ENCODE data around the gene FBXL16.

The FBXL16 gene

DNA sequence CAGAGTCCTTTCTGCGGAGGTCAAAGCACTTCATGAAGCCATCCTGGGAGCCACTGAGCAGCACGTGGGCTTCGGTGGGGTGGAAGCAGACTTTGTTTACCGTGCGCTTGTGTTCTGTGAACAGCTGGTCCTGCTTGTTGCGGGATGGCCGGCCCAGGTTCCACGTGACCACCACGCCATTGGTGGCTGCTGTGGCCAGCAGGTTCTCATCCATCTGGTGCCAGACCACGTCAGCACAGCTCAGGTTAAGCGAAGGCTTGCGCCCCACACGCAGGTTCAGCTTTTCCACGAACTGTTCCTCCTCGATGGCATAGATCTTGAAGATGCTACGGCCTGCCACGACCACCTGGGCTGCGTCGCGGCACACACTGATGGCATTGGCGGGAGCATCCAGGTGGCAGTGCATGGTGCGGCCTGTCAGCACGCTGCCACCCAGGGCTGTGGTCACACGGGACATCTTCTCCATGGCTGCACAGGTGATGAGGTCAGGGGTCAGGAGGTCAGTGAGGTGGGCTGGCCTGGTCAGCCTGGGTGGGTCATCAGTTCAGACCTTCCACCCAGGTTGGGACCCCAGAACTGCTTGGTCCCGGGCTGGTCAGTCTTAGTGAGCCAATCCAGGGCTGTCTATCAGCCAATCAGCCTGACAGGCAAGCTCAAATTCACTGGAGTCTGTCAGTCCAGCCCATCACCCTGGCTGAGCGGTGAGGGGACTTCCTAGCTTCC lies 16.3 kb downstream of the FBXL16 start:
- DNase-seq = no peak

DNA sequence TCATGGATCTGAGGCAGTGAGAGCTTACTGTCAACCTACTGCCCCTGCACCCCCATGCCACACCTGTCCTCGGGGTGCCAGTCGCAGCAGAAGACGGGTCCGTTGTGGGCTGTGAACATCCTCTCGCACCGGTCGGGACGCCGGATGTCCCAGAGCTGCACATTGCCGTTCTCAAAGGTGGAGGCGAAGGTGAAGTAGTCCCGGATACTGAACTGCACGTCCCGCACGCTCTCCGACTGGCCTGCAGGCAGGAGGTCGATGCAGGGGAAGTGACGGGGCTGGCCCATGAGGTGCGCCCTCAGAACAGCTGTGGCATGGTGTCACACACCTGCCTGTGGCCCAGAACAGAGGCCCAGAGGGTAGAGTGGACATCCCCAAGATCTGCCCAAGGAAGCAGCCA lies 18.1 kb downstream of the FBXL16 start:
- no peak for DNase-seq

DNA sequence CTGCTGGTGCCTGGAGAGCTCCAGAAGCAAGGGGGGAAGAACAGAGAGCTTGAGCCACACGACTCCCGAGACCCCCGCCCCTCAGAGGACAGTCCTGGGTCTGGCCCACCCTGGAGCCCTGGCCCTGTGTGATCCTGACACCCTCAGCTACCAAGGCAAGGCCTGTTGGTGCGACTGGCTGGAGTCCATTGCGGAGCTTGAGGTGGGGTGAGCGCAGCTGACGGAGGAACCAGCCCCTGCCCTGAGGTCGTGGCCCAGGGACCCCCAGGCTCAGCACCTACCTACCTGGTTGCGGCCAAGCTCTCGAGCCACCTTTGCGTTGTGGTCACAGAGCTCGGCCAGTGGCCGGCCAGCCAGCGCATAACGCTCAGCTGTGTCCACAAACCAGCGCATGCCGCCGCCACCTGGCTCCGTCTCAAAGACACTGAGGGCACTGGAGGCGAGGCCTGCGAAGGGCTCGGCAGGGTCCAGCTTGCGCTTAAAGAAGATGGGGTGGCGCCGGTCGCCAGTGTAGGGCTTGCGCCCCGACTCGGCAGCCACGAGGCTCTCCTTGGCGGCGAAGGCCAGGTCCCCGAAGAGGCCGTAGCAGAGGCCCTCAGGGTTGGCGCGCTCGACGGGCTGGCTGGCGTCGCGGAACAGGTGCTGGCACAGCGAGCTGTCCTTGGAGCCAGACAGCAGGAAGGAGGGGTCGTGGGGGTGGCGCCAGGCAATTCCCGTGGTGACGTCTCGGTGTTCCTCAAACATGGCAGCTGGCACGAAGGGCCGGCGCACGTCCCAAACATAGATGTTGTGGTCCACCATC lies 18.9 kb downstream of the FBXL16 start:
- no peak for DNase-seq

DNA sequence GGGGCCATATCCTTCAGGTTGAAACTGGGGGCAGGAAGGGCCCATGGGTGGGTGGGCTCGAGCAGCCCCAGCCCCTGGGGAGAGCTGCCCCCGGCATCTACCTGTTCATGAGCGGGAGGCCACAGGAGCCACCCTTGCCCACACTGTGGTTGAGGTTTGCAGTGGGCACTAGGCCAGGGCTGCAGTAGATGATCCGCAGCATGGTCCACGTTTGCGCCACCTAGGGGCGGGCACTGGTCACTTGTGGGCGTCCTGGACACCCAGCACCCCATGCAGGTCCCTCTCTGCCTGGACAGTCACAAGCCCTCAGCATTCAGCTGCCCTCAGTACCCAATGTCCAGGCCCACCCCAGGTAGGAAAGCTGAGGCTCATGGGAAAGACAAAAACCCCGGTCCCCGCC lies 19.6 kb downstream of the FBXL16 start:
- no peak for DNase-seq

DNA sequence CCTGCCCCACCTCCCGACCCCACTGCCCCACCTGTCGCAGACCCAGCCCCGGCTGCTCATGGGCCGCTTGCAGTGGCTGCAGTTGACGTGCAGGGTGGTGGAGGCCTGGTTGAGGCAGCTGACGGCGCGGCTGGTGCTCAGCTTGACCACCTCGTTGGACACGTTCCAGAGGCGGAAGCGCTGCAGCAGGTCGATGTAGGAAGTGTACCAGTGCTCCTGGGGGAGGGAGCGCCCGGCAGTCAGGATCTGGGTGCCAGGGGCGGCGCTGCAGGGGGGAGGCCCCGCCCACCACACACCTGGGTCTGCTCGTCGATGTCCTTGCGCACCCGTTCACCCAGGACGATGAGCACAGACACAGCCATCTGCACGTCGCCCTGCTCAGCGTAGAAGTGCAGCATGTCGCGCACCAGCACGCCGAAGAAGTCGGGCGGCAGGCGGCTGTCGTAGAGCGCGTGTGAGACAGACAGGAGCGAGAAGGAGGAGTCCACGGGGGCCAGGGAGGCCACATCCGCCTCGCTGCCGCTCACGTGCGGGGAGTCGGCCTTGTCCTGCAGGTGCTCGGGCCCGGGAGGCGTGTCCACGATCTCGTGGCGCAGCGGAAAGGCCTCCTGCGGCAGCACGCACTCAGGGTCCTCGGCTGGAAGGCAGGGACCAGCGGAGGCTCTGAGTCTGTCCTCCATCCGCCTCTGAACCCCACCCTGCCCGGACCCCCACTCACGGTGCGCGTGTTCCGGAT lies 20.5 kb downstream of the FBXL16 start:
- no peak for DNase-seq

DNA sequence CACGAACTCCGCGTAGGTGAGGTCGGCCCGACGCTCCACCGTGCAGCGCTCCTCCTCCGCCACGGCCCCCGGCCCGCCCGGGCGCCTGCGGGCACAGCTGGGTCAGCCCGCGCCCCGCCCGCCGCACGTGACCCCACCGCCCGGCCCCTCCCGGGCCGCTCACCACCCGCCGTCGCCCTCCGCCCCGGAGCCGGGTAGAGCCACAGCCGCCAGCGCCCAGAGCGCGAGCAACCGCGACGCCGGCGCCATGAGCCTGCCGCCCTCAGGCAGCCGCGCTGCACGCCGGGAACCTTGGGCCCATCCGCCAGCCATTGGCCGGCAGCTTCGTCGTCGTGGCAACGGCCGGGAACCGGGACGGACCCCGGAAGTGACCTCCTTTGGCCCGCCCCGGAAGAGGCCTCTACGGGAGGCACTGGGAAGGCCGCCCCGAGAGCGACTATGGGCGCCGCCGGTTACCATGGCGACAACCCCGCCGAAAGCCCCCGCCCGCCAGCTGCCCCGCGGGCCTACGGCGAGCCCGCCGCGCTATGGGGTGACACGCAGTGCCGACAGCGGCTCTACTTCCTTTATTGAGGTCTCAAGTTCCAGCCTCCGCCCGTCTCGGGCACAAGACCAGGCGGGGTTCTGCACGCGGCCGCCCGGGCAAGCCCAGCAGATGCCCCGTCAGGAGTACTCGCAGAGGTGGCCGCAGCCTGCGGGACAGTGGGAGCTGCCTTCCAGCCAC lies 21.4 kb downstream of the FBXL16 start, which contains the start of gene JMJD8:
Gene JMJD8, minus strand, starts transcription at position 264 of the 724 bp plus-strand sequence. Its CDS starts 15 bp downstream, at position 249.
- peak; percentile 89 for DNase-seq

DNA sequence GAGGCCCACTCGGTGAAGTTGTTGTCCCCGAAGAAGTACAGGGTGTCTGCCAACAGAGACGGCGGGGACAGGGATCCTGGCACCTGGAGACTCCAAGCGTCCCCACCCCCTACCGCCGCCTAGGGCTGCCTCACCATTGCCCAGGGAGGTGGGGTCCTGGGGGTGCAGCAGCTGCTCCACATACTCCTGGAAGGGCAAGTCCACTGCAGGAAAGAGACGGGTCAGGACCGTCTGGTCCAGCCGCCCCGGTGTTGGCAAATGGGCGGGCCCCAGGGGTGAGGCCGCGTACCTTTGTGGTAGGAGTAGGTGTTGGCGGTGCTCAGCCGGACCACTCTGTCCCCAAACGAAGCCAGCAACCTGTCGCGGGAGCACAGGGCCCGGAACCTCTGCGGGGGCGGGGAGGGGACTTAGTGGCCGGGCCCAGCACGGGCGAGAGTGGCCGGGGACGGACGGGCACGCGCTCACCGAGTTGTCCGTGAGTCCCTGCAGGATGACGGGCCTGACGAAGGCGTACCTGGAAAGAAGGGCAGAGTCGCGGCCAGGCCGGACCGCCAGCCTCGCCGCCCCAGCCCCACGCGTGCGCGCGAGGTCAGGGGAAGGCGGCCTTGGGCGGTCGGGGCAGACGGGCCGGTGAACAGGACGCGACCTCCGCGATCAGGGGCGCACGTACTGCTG lies 22.1 kb downstream of the FBXL16 start:
- no peak for DNase-seq

DNA sequence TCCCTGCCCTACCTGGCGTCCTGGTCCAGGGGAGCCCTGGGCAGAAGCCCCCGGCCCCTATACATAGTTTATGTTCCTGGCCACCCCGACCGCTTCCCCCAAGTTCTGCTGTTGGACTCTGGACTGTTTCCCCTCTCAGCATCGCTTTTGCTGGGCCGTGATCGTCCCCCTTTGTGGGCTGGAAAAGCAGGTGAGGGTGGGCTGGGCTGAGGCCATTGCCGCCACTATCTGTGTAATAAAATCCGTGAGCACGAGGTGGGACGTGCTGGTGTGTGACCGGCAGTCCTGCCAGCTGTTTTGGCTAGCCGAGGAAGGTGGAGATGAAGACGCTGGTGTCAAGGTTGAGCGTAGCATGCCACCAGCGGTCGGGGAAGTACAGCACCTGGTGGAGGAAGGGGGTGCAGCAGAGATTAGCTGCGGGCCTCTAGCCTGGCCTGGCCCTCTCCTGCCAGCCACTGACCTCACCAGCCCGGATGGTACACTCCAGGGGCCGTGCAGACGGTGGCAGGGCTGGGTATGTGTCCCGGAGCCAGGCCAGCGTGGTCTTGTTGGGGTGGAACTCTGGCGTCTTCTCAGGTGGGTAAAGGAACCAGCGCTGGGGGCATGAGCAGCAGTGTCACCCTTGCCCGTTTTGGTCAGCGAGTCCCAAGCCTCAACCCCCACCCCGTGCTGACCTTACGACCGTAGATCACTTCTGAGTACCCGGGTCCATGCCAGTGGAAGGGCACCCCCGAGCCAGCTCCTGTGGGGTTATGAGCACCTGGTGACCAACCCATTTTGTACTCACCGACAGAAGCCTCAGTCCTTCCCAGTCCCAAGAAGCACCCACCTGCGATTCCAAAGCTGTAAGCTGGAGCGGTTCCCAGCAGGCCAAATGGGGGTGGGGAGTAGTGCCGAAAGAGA lies 22.9 kb downstream of the FBXL16 start:
- DNase-seq = no peak

DNA sequence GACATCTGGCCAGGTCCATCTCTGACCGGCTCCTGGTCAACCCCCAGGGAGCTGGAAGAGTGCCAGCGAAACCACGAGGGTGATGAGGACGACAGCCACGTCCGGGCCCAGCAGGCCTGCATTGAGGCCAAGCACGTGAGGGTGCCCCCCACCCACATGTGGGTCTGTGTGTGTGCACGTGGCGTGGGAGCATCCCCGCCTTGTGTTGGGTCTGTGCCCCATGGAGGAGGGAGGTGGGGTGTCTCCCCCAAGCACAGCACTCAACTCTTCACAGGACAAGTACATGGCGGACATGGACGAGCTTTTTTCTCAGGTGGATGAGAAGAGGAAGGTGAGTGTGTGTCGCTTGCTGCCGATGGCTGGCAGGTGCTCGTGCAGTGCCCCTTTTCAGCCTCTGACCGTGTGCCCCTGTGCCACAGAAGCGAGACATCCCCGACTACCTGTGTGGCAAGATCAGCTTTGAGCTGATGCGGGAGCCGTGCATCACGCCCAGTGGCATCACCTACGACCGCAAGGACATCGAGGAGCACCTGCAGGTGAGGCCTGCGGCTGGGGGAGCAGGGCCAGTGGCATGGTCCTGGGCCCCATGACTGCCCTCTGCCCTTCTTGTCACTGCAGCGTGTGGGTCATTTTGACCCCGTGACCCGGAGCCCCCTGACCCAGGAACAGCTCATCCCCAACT lies 23.7 kb downstream of the FBXL16 start:
- DNase-seq = no peak

DNA sequence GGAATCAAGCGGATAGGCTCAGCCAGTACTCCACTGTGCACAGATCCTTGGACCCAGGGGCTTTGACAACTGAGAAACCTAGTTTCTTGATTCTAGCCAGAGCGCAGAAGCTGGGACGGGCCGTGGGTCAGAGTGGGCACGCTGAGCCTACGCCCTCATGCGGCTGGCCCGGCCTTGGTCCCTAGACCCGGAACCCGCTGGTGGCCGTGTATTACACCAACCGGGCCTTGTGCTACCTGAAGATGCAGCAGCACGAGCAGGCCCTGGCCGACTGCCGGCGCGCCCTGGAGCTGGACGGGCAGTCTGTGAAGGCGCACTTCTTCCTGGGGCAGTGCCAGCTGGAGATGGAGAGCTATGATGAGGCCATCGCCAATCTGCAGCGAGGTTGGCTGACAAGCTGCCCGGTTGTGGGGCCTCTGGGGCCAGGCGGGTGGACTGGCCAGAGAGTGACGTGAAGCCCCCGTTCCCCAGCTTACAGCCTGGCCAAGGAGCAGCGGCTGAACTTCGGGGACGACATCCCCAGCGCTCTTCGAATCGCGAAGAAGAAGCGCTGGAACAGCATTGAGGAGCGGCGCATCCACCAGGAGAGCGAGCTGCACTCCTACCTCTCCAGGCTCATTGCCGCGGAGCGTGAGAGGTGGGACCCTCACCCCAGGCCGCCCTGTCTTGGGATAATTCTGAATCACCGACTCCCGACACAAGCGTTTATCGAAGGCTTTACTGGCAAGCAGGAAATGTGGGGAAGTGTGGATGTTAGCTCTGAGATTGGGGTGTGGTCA lies 24.4 kb downstream of the FBXL16 start:
- peak; percentile 10 for DNase-seq

DNA sequence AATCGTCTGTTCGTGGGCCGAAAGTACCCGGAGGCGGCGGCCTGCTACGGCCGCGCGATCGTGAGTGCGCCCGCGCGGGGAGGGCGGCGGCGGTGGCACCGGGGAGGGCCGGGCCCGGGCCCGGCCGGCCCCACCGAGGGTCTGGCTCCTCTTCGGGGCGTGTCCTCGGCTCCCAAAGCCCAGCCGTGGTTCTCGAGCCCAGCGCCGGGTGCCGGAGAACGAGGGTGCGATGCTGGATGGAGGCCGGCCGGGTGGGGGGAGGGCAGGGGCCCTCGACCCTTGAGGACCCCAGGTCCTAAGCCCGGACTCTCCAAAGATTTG lies 25.0 kb downstream of the FBXL16 start:
- DNase-seq = no peak

DNA sequence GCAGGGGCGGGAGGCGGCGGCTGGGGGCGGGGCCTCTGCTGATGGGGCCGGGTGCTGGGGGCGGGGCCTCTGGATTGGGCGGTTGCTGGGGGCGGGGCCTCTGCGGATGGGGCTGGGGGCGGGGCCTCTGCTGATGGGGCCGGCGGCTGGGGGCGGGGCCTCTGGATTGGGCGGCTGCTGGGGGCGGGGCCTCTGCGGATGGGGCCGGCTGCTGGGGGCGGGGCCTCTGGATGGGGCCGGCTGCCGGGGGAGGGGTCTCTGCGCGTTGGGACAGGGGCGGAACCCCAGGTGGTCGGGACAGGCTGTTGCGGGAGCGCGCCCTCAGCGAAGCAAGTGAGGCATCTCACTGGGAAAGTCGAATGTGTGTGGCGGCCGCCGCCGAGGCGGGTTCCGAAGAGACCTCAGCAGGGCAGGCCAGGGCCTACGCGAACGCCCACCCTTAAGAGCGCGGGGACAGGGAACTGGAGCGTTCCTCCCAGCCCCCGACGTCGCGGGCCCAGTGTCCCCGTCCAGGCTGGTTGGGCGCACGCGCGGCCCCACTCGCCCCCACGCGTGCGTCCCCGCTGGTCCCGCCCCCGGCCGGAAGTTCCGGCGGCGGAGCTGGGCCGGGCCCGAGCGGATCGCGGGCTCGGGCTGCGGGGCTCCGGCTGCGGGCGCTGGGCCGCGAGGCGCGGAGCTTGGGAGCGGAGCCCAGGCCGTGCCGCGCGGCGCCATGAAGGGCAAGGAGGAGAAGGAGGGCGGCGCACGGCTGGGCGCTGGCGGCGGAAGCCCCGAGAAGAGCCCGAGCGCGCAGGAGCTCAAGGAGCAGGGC lies 25.6 kb downstream of the FBXL16 start, which contains the start of gene STUB1:
Gene STUB1, plus strand, starts transcription at position 597 of the 811 bp plus-strand sequence. Its CDS starts 116 bp downstream, at position 713.
- peak; percentile 60 for DNase-seq

DNA sequence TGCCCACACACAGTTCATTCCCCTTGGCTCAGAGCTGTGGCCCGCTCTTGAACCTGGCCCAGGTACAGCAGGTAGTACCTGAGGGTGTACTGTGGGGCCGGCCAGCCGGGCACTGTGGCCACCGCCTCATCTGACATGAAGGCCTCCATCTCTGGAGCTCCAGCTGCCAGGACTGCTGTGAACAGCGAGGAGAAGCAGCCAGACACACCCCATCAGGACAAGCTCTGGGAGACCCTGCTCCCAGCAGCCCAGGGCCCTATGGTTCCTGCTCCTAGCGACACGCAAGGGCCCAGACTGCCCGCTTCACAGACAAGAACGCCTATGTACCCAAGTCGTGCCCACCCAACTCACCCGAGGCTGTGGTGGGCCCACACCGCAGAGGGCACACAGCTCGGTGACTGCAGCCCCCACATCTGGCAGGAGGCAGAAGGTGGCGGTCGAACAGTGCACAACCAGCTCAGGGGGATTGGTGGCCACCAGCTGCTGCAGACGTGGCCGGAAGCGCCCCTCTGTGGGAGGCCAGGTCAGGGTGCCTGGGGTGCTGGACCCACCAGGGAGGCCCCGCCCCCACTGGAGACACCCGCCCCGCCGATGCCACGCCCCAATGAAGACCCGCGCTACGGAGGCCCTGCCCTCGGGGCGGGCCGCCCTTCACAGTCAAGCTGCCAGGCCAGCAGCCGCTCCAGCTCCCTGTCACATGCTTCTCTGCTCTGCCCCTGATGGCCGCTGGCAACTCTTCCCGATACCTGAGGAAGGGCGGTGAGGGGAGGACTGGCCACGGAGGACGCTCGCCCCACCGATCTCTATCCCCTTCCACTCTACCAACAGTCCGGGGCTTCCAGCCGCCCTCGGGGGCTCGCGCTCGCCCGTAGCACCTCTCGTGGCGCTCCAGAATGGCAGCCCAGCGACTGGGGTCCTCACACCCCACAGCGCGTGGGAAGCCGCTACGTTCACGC lies 26.5 kb downstream of the FBXL16 start:
- DNase-seq = peak; percentile 60

DNA sequence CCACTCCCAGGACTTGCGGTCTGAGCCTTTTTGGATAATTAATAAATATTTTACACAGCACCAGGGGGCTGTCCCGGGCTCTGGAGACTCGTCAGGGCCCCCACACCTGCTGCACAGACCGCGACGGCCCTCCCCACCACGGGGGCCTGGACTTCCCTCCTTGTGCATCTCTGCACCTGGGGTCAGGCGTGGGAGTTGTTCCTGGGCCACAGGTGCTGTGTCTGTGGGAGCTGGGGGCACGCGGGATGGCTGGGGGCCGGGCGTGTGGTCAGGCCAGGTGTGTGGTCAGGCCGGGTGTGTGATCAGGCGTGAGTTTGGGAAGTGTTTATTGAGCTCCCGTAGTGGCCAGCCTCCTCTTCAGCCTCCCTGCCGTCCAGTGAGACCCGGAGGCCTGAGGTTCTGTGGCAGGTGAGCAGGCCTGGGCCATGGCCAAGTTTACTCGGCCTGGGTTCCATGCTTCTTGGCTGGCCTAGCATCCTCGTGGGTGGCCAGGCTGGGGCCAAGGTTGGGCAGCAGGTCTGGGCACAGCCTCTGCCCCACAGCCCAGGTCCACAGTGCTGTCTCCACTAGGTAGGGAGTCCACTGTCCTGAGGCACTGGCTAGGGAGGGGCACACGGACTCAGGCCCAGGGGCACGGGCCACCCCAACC lies 27.3 kb downstream of the FBXL16 start:
- no peak for DNase-seq

DNA sequence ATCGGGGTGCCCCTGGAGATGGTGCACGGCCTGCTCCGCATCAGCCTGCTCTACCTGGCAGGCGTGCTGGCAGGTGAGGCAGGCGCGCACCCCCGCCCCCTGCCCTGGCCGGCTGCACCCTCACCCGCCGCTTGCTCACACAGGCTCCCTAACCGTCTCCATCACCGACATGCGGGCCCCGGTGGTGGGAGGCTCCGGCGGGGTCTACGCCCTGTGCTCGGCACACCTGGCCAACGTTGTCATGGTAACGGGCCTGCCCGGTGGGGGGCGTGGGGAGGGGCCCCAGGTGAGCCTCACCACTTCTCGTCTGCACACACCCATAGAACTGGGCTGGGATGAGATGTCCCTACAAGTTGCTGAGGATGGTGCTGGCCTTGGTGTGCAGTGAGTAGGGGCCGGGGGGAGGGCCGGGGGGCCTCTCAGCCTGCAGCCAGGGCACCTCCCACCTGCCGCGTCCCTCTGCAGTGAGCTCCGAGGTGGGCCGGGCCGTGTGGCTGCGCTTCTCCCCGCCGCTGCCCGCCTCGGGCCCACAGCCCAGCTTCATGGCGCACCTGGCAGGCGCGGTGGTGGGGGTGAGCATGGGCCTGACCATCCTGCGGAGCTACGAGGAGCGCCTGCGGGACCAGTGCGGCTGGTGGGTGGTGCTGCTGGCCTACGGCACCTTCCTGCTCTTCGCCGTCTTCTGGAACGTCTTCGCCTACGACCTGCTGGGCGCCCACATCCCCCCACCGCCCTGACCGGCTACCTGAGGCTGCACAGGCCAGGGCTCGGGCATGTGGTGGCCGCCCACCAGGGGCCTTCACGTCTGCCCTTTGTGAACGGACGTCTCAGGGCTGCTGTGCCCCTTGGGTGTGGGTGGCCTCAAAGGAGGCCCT lies 28.0 kb downstream of the FBXL16 start:
- DNase-seq = no peak

DNA sequence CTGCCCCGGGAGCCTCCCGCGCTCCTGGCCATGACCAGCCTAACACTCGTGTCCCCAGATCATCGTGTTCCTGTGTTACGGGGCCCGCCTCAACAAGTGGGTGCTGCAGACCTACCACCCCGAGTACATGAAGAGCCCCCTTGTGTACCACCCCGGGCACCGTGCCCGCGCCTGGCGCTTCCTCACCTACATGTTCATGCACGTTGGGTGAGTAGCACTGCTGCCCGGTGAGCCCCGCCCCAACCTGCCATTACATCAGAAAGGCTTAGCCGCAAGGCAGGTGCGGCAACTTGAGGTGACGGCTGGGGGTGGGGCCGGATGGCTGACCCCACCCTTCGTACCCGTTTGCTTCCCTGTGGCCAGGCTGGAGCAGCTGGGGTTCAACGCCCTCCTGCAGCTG lies 28.7 kb downstream of the FBXL16 start:
- no peak for DNase-seq

Measured in NCI-H446 treated with DMSO at 0.1 percent for 48 hours (cell line).